Astrocyte (in vitro differentiated cells and primary cell): ENCODE measurements around the gene HIC1. TPM values are rescaled to one million over a fixed set of nuclear protein-coding genes. Genes with fewer than 3 reads are reported as not detected.

Source experiments
- DNase-seq: peaks from one replicate; pipeline ENCODE4 v3.0.0-alpha.2; 2010; ENCODE audit warnings: low read depth
- FAIRE-seq: peaks from 2 replicates; lab custom pipeline; 2011; peaks lifted over from hg19 to GRCh38; lab: Jason Lieb, UNC
- H2AFZ ChIP-seq: 2 replicates; pipeline ENCODE4 v1.6.0; 2012; ENCODE audit warnings: low read depth, low read length, inconsistent platforms
- H3K27ac ChIP-seq: 2 replicates; pipeline ENCODE4 v1.5.1; 2011; ENCODE audit warnings: low read depth, low read length, inconsistent platforms
- H3K27me3 ChIP-seq: 2 replicates; pipeline ENCODE4 v1.6.0; 2011; ENCODE audit warnings: low read length, inconsistent platforms; ENCODE audit not compliant: insufficient read depth
- H3K36me3 ChIP-seq: 2 replicates; pipeline ENCODE4 v1.5.1; 2011; ENCODE audit warnings: low read length, inconsistent platforms; ENCODE audit not compliant: insufficient read depth
- H3K4me1 ChIP-seq: 2 replicates; pipeline ENCODE4 v1.5.1; 2011; ENCODE audit warnings: low read length, inconsistent platforms; ENCODE audit not compliant: insufficient read depth
- H3K4me2 ChIP-seq: 2 replicates; pipeline ENCODE4 v1.6.0; 2012; ENCODE audit warnings: low read length, inconsistent platforms
- H3K4me3 ChIP-seq: 2 replicates; pipeline ENCODE4 v1.5.1; 2011; ENCODE audit warnings: low read depth, mild to moderate bottlenecking, low read length, inconsistent platforms; ENCODE audit not compliant: insufficient read depth
- H3K79me2 ChIP-seq: 2 replicates; pipeline ENCODE4 v1.6.0; 2012; ENCODE audit warnings: mild to moderate bottlenecking, low read length, inconsistent platforms; ENCODE audit not compliant: insufficient read depth
- H3K9ac ChIP-seq: 2 replicates; pipeline ENCODE4 v1.6.0; 2012; ENCODE audit warnings: mild to moderate bottlenecking, low read length, inconsistent platforms
- H3K9me3 ChIP-seq: 2 replicates; pipeline ENCODE4 v1.5.1; 2012; ENCODE audit warnings: low read depth, mild to moderate bottlenecking, low read length, inconsistent platforms; ENCODE audit not compliant: insufficient read depth
- H4K20me1 ChIP-seq: 2 replicates; pipeline ENCODE4 v1.6.0; 2012; ENCODE audit warnings: low read length, inconsistent platforms; ENCODE audit not compliant: insufficient read depth
- H3K27ac Mint-ChIP-seq: one replicate; pipeline ENCODE4 v1.8.0; 2021; ENCODE audit warnings: mild to moderate bottlenecking, mixed read lengths; ENCODE audit not compliant: unreplicated experiment
- H3K27me3 Mint-ChIP-seq: one replicate; pipeline ENCODE4 v1.8.0; 2021; ENCODE audit warnings: low read depth, mixed read lengths; ENCODE audit not compliant: unreplicated experiment
- H3K36me3 Mint-ChIP-seq: one replicate; pipeline ENCODE4 v1.8.0; 2021; ENCODE audit warnings: low read depth, mixed read lengths; ENCODE audit not compliant: unreplicated experiment
- H3K4me1 Mint-ChIP-seq: one replicate; pipeline ENCODE4 v1.8.0; 2021; ENCODE audit warnings: low read depth, mixed read lengths; ENCODE audit not compliant: unreplicated experiment
- H3K4me3 Mint-ChIP-seq: one replicate; pipeline ENCODE4 v1.8.0; 2021; ENCODE audit warnings: mild to moderate bottlenecking, moderate library complexity, mixed read lengths; ENCODE audit not compliant: unreplicated experiment
- H3K9me3 Mint-ChIP-seq: one replicate; pipeline ENCODE4 v1.8.0; 2021; ENCODE audit warnings: mild to moderate bottlenecking, mixed read lengths; ENCODE audit not compliant: unreplicated experiment
- CTCF ChIP-seq: IDR thresholded peaks from 2 replicates; pipeline ENCODE4 v1.5.1; 2011; ENCODE audit warnings: low read depth, mild to moderate bottlenecking, inconsistent platforms, low read length, moderate library complexity; ENCODE audit not compliant: insufficient read depth
- EZH2 ChIP-seq: IDR thresholded peaks from 2 replicates; pipeline ENCODE4 v1.6.1; 2012; ENCODE audit warnings: mild to moderate bottlenecking, low read length, inconsistent platforms; ENCODE audit not compliant: insufficient read depth
- total RNA-seq: library from RNA; stranded (reverse); gene quantifications from 2 replicates; pipeline ENCODE4 v1.2.1, GENCODE V29; 2021

The HIC1 gene
- total RNA-seq, 1 donor from 2014 or later, result 9.0 TPM

- no peak for TF ChIP-seq CTCF
- DNase-seq (peak; percentile 78), FAIRE-seq (no peak)
- no peaks in the 10 kb centered on the region for H3K9me3 Mint-ChIP-seq
- no peak overlapping the region for H3K4me3 Mint-ChIP-seq
- no peaks in the 10 kb centered on the region for H3K27me3 ChIP-seq
- peaks cover 14% of the 10 kb centered on the region for H3K36me3 Mint-ChIP-seq
- H2AFZ ChIP-seq, result no peak overlapping the region
- peak overlapping the region; percentile 60 for H3K4me2 ChIP-seq
- H3K27ac Mint-ChIP-seq, result no peak overlapping the region
- H3K4me1 ChIP-seq, result peaks cover 8% of the 10 kb centered on the region
- H3K9ac ChIP-seq, result no peak overlapping the region
- peaks cover 9% of the 10 kb centered on the region for H3K4me1 Mint-ChIP-seq
- H3K27ac ChIP-seq, result peak overlapping the region; percentile 41
- H3K79me2 ChIP-seq, result peaks cover 11% of the 10 kb centered on the region
- H3K27me3 Mint-ChIP-seq, result no peaks in the 10 kb centered on the region
- no peaks in the 10 kb centered on the region for H3K9me3 ChIP-seq
- H3K4me3 ChIP-seq, result no peak overlapping the region
- H4K20me1 ChIP-seq, result peaks cover 4% of the 10 kb centered on the region
- peaks cover 8% of the 10 kb centered on the region for H3K36me3 ChIP-seq
Measured at GRCh38 chr17:2034806-2035540, 19.9 kb upstream of the HIC1 start.

GRCh38 chr17:2035541-2036488, 19.1 kb upstream of the HIC1 start:
- Histone ChIP-seq H3K9me3 (no peaks in the 10 kb centered on the region), H3K36me3 (peaks cover 8% of the 10 kb centered on the region), H3K4me1 (peaks cover 7% of the 10 kb centered on the region), H3K27me3 (no peaks in the 10 kb centered on the region), H2AFZ (no peak overlapping the region), H4K20me1 (peaks cover 4% of the 10 kb centered on the region), H3K79me2 (peaks cover 11% of the 10 kb centered on the region), H3K4me2 (no peak overlapping the region), H3K27ac (no peak overlapping the region), H3K4me3 (no peak overlapping the region), H3K9ac (no peak overlapping the region)
- H3K4me1 Mint-ChIP-seq, result peaks cover 9% of the 10 kb centered on the region
- H3K27me3 Mint-ChIP-seq, result no peaks in the 10 kb centered on the region
- H3K4me3 Mint-ChIP-seq, result no peak overlapping the region
- H3K9me3 Mint-ChIP-seq, result no peaks in the 10 kb centered on the region
- FAIRE-seq (no peak), DNase-seq (no peak)
- peak overlapping the region; percentile 53 for H3K27ac Mint-ChIP-seq
- TF ChIP-seq EZH2, result no peak
- TF ChIP-seq CTCF, result no peak
- peaks cover 16% of the 10 kb centered on the region for H3K36me3 Mint-ChIP-seq
